HEK293 (cell line): ENCODE results near the gene INPP4B.

Experiments
- CTCF ChIA-PET: fragments of 350-600 bp; formaldehyde crosslinking; extraction: SDS; loops from one replicate; lab custom pipeline; 2021; ENCODE audit warnings: antibody characterized with exemption; lab: Yijun Ruan, JAX
- POLR2A ChIA-PET: fragments of 300-600 bp; formaldehyde crosslinking; extraction: SDS; loops from one replicate; lab custom pipeline; 2020; ENCODE audit warnings: antibody characterized with exemption, inconsistent platforms; lab: Yijun Ruan, JAX
- H3K27ac ChIP-seq: fragments of 200-500 bp; sonication (Bioruptor generic); 2 replicates; pipeline ENCODE4 v1.5.1; 2014; ENCODE audit warnings: low read depth, low read length, control low read depth, inconsistent platforms; ENCODE audit errors: extremely low read depth
- H3K36me3 ChIP-seq, 2 experiments: fragments of 200-500 bp in 1 of 2; sonication (Bioruptor generic) in 1 of 2; 1 replicate in 1 of 2; 2 replicates in 1 of 2; pipeline ENCODE4 v1.5.1; 2014 to 2017; ENCODE audit warnings: inconsistent platforms in 2 of 2, low read length in 2 of 2; ENCODE audit not compliant: control insufficient read depth in 2 of 2, insufficient read depth in 1 of 2
- H3K4me1 ChIP-seq: fragments of 200-500 bp; sonication (Bioruptor generic); 2 replicates; pipeline ENCODE4 v1.5.1; 2014; ENCODE audit warnings: mild to moderate bottlenecking, low read length, inconsistent platforms; ENCODE audit not compliant: control insufficient read depth, insufficient read depth
- H3K4me3 ChIP-seq: 2 replicates; pipeline ENCODE4 v1.5.1; 2011; ENCODE audit warnings: low read depth, mild to moderate bottlenecking, control low read depth, low read length, moderate library complexity
- H3K9me3 ChIP-seq: fragments of 200-500 bp; sonication (Bioruptor generic); 2 replicates; pipeline ENCODE4 v1.5.1; 2014; ENCODE audit warnings: low read depth, low read length, inconsistent platforms; ENCODE audit not compliant: control insufficient read depth, insufficient read depth
- EGR2 ChIP-seq: fragments of 450-650 bp; formaldehyde crosslinking; IDR thresholded peaks from 2 replicates; pipeline ENCODE4 v1.5.1; 2016; ENCODE audit warnings: low read depth, missing biosample characterization, missing genetic modification characterization
- GLIS1 ChIP-seq: fragments of 450-650 bp; formaldehyde crosslinking; IDR thresholded peaks from 2 replicates; pipeline ENCODE4 v1.5.1; 2016; ENCODE audit warnings: missing biosample characterization, missing genetic modification characterization
- MYNN ChIP-seq: fragments of 450-650 bp; formaldehyde crosslinking; IDR thresholded peaks from 2 replicates; pipeline ENCODE4 v1.5.1; 2016; ENCODE audit warnings: missing biosample characterization, missing genetic modification characterization, borderline replicate concordance
- SETDB1 ChIP-seq: IDR thresholded peaks from one replicate; pipeline ENCODE4 v1.6.1; 2017; ENCODE audit warnings: mild to moderate bottlenecking, low read length, moderate library complexity, mixed read lengths; ENCODE audit not compliant: insufficient read length
- ZBTB1 ChIP-seq: fragments of 450-650 bp; formaldehyde crosslinking; IDR thresholded peaks from 2 replicates; pipeline ENCODE4 v1.5.1; 2016; ENCODE audit warnings: missing biosample characterization, missing genetic modification characterization
- ZBTB8A ChIP-seq: fragments of 450-650 bp; formaldehyde crosslinking; IDR thresholded peaks from 2 replicates; pipeline ENCODE4 v1.5.1; 2016; ENCODE audit warnings: missing biosample characterization, missing genetic modification characterization
- ZFP41 ChIP-seq: fragments of 450-650 bp; formaldehyde crosslinking; IDR thresholded peaks from 2 replicates; pipeline ENCODE4 v1.5.1; 2016; ENCODE audit warnings: missing biosample characterization, missing genetic modification characterization, borderline replicate concordance
- ZNF2 ChIP-seq: fragments of 450-650 bp; formaldehyde crosslinking; IDR thresholded peaks from 2 replicates; pipeline ENCODE4 v1.5.1; 2016; ENCODE audit warnings: missing biosample characterization, missing genetic modification characterization
- ZNF223 ChIP-seq: fragments of 450-650 bp; formaldehyde crosslinking; IDR thresholded peaks from 2 replicates; pipeline ENCODE4 v1.5.1; 2016; ENCODE audit warnings: missing biosample characterization, missing genetic modification characterization
- ZNF274 ChIP-seq, 2 experiments: fragments of 200-500 bp in 1 of 2; fragments of 450-650 bp in 1 of 2; sonication (Bioruptor generic) in 1 of 2; formaldehyde crosslinking in 1 of 2; IDR thresholded peaks; 2 replicates each; pipeline versions ENCODE4 v1.5.1 to v1.6.1; 2014 to 2016; ENCODE audit warnings: borderline replicate concordance in 1 of 2, inconsistent platforms in 1 of 2, low read length in 1 of 2, missing biosample characterization in 1 of 2, missing genetic modification characterization in 1 of 2
- ZNF404 ChIP-seq: fragments of 450-650 bp; formaldehyde crosslinking; IDR thresholded peaks from 2 replicates; pipeline ENCODE4 v1.5.1; 2017; ENCODE audit warnings: missing biosample characterization, missing genetic modification characterization
- ZNF416 ChIP-seq: fragments of 450-650 bp; formaldehyde crosslinking; IDR thresholded peaks from 2 replicates; pipeline ENCODE4 v1.5.1; 2016; ENCODE audit warnings: missing biosample characterization, missing genetic modification characterization
- ZNF521 ChIP-seq: fragments of 450-650 bp; formaldehyde crosslinking; IDR thresholded peaks from 2 replicates; pipeline ENCODE4 v1.5.1; 2017; ENCODE audit warnings: missing biosample characterization, mild to moderate bottlenecking, missing genetic modification characterization
- ZNF660 ChIP-seq: fragments of 450-650 bp; IDR thresholded peaks from 2 replicates; pipeline ENCODE4 v1.5.1; 2018; ENCODE audit warnings: missing biosample characterization, mild to moderate bottlenecking, missing genetic modification characterization
- ZNF777 ChIP-seq: fragments of 450-650 bp; formaldehyde crosslinking; IDR thresholded peaks from 2 replicates; pipeline ENCODE4 v1.5.1; 2017; ENCODE audit warnings: missing biosample characterization, missing genetic modification characterization, borderline replicate concordance
- ZNF792 ChIP-seq: fragments of 450-650 bp; formaldehyde crosslinking; IDR thresholded peaks from 2 replicates; pipeline ENCODE4 v1.5.1; 2016; ENCODE audit warnings: missing biosample characterization, missing genetic modification characterization
- ZXDB ChIP-seq: fragments of 450-650 bp; formaldehyde crosslinking; IDR thresholded peaks from 2 replicates; pipeline ENCODE4 v1.5.1; 2016; ENCODE audit warnings: missing biosample characterization, missing genetic modification characterization
- TF ChIP-seq, protein P1 (sequence below): fragments of 450-650 bp; formaldehyde crosslinking; optimal IDR thresholded peaks from 2 replicates; pipeline ENCODE3; 2016; ENCODE audit warnings: missing biosample characterization, mild to moderate bottlenecking, missing genetic modification characterization
- TF ChIP-seq, protein P2 (sequence below): fragments of 450-650 bp; formaldehyde crosslinking; IDR thresholded peaks from 2 replicates; pipeline ENCODE4 v1.5.1; 2016; ENCODE audit warnings: missing biosample characterization, missing genetic modification characterization
- TF ChIP-seq, protein P3 (sequence below): fragments of 450-650 bp; formaldehyde crosslinking; IDR thresholded peaks from 2 replicates; pipeline ENCODE4 v1.5.1; 2016; ENCODE audit warnings: missing biosample characterization, missing genetic modification characterization
- TF ChIP-seq, protein P4 (sequence below): fragments of 450-650 bp; formaldehyde crosslinking; IDR thresholded peaks from 2 replicates; pipeline ENCODE4 v1.5.1; 2017; ENCODE audit warnings: missing biosample characterization, missing genetic modification characterization

INPP4B gene

DNA sequence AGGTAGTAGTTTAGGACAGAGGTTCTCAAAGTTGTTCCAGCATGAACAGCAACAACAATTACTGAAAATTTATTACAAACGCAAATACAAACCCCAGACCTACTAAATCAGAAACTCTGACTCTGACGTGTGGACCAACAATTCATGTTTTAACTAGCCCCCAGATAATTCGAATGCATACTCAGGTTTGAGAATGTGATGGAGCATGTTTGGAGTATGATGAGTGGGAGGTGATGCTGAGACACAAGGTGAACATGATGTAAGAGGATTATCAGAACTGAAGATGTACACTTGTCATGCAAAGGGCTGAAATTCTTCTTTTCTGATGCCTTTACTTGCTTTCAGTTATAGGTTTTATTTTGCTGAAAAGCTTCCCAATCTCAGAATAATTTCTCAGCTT is 323.0 kb downstream of the INPP4B start (continued):
- TF ChIP-seq ZNF660 (tag by site-specific recombination) (no peak), ZNF404 (tag by site-specific recombination) (no peak), ZNF792 (tag by site-specific recombination) (no peak), ZNF223 (no peak)
- TF ChIP-seq, protein P1, sequence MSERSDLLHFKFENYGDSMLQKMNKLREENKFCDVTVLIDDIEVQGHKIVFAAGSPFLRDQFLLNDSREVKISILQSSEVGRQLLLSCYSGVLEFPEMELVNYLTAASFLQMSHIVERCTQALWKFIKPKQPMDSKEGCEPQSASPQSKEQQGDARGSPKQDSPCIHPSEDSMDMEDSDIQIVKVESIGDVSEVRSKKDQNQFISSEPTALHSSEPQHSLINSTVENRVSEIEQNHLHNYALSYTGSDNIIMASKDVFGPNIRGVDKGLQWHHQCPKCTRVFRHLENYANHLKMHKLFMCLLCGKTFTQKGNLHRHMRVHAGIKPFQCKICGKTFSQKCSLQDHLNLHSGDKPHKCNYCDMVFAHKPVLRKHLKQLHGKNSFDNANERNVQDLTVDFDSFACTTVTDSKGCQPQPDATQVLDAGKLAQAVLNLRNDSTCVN (tag by site-specific recombination): no peak
- TF ChIP-seq, protein P2, sequence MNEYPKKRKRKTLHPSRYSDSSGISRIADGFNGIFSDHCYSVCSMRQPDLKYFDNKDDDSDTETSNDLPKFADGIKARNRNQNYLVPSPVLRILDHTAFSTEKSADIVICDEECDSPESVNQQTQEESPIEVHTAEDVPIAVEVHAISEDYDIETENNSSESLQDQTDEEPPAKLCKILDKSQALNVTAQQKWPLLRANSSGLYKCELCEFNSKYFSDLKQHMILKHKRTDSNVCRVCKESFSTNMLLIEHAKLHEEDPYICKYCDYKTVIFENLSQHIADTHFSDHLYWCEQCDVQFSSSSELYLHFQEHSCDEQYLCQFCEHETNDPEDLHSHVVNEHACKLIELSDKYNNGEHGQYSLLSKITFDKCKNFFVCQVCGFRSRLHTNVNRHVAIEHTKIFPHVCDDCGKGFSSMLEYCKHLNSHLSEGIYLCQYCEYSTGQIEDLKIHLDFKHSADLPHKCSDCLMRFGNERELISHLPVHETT (tag by site-specific recombination): no peak
- TF ChIP-seq, protein P3, sequence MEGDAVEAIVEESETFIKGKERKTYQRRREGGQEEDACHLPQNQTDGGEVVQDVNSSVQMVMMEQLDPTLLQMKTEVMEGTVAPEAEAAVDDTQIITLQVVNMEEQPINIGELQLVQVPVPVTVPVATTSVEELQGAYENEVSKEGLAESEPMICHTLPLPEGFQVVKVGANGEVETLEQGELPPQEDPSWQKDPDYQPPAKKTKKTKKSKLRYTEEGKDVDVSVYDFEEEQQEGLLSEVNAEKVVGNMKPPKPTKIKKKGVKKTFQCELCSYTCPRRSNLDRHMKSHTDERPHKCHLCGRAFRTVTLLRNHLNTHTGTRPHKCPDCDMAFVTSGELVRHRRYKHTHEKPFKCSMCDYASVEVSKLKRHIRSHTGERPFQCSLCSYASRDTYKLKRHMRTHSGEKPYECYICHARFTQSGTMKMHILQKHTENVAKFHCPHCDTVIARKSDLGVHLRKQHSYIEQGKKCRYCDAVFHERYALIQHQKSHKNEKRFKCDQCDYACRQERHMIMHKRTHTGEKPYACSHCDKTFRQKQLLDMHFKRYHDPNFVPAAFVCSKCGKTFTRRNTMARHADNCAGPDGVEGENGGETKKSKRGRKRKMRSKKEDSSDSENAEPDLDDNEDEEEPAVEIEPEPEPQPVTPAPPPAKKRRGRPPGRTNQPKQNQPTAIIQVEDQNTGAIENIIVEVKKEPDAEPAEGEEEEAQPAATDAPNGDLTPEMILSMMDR (tag by site-specific recombination): no peak

DNA sequence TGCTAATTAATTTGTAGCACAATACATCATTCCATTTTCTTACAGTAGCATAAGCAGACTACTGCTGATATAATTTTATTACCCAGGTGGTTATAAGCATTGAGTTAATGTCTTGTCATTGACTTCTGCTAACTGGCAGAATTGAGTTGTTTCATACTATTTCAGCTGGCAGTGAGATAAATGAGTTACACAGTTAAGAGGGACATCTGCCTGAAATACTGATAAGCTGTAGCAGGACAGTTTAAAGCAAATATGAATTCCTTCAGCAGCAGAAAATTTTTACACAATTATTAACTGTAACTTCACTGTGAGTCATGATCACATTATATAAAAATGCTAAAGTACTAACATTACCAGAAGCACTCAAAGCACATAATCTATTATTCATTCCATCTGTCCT is 326.8 kb downstream of the INPP4B start:
- Histone ChIP-seq H3K9me3 (no peaks in the 10 kb centered on the region), H3K4me1 (no peaks in the 10 kb centered on the region), H3K36me3 (no peaks in the 10 kb centered on the region), H3K4me3 (no peak overlapping the region), H3K27ac (no peak overlapping the region)
- CTCF ChIA-PET: no interaction called here
- no peak for TF ChIP-seq MYNN (tag by site-specific recombination)
- TF ChIP-seq ZFP41: no peak
- TF ChIP-seq ZNF2 (tag by site-specific recombination): no peak
- no peak for TF ChIP-seq ZBTB1
- TF ChIP-seq, protein P4, sequence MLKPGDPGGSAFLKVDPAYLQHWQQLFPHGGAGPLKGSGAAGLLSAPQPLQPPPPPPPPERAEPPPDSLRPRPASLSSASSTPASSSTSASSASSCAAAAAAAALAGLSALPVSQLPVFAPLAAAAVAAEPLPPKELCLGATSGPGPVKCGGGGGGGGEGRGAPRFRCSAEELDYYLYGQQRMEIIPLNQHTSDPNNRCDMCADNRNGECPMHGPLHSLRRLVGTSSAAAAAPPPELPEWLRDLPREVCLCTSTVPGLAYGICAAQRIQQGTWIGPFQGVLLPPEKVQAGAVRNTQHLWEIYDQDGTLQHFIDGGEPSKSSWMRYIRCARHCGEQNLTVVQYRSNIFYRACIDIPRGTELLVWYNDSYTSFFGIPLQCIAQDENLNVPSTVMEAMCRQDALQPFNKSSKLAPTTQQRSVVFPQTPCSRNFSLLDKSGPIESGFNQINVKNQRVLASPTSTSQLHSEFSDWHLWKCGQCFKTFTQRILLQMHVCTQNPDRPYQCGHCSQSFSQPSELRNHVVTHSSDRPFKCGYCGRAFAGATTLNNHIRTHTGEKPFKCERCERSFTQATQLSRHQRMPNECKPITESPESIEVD: no peak
- no peak for TF ChIP-seq ZBTB8A (tag by site-specific recombination)
- no peak for TF ChIP-seq ZNF777 (tag by site-specific recombination)
- TF ChIP-seq SETDB1: no peak
- no peak for TF ChIP-seq ZNF223
- TF ChIP-seq ZNF416: no peak
- no peak for TF ChIP-seq ZNF521 (tag by site-specific recombination)
- no peak for TF ChIP-seq ZXDB
- no peak for TF ChIP-seq EGR2 (tag by site-specific recombination)
- TF ChIP-seq ZNF274 (IDR thresholded peaks at IDR 0.05; ENCODE audit: low read length): no peak
- no peak for TF ChIP-seq ZNF274 (tag by site-specific recombination; IDR thresholded peaks at IDR 0.05; ENCODE audit: borderline replicate concordance)
- no peak for TF ChIP-seq GLIS1 (tag by site-specific recombination)
- POLR2A ChIA-PET: no interaction called here
